ENCODE data around the gene NRXN3.
A peak's percentile ranks its signal among the peaks of the same experiment; 100 is the strongest.

Gene NRXN3

GRCh38 chr14:78947681-78948080 lies 777.5 kb downstream of the NRXN3 start:
- TF ChIP-seq PKNOX1 (IDR thresholded peaks at IDR 0.05) (no peak), NFRKB (IDR thresholded peaks at IDR 0.05) (no peak)
- ChIA-PET POLR2A (no interaction called here), CTCF (interaction anchor here (1.7 kb wide), 1 partner anchor 14 kb away, joined by 5 read pairs; no protein-coding TSS in a partner anchor)
- DNase-seq (ENCODE audit: extremely low spot score), result no peak

- ChIA-PET CTCF (interaction anchor here (1.2 kb wide), 1 partner anchor 48 kb away, joined by 3 read pairs; no protein-coding TSS in a partner anchor), POLR2A (no interaction called here)
- DNase-seq (ENCODE audit: extremely low spot score), result no peak
- TF ChIP-seq PKNOX1 (IDR thresholded peaks at IDR 0.05) (no peak), CTBP1 (IDR thresholded peaks at IDR 0.05; ENCODE audit: borderline replicate concordance) (no peak), ARNT (IDR thresholded peaks at IDR 0.05) (no peak), FOXA1 (IDR thresholded peaks at IDR 0.05) (no peak), L3MBTL2 (conservative IDR thresholded peaks at IDR 0.05) (no peak), ELF4 (IDR thresholded peaks at IDR 0.05) (no peak), TARDBP (IDR thresholded peaks at IDR 0.05) (no peak), FOXM1 (IDR thresholded peaks at IDR 0.05; ENCODE audit: borderline replicate concordance) (no peak), LEF1 (IDR thresholded peaks at IDR 0.05; ENCODE audit: borderline replicate concordance) (no peak), HDGF (IDR thresholded peaks at IDR 0.05; ENCODE audit: borderline replicate concordance) (no peak)
Measured at GRCh38 chr14:78950649-78951048, 780.5 kb downstream of the NRXN3 start.

- POLR2A ChIA-PET, result no interaction called here
- CTCF ChIA-PET, result no interaction called here
- DNase-seq (ENCODE audit: extremely low spot score), result no peak
- TF ChIP-seq SP1 (IDR thresholded peaks at IDR 0.05) (no peak), TARDBP (IDR thresholded peaks at IDR 0.05) (no peak)
Measured at GRCh38 chr14:78951602-78952001, 781.4 kb downstream of the NRXN3 start.

- TF ChIP-seq NFRKB (IDR thresholded peaks at IDR 0.05) (no peak), BHLHE40 (IDR thresholded peaks at IDR 0.05; ENCODE audit: borderline replicate concordance) (no peak), SUZ12 (IDR thresholded peaks at IDR 0.05) (no peak), ARNT (IDR thresholded peaks at IDR 0.05) (no peak), SP1 (IDR thresholded peaks at IDR 0.05) (no peak)
- ChIA-PET CTCF (interaction anchor here (0.6 to 1.7 kb wide), 6 partner anchors 10 to 671 kb away, joined by 3 to 5 read pairs (median 4); no protein-coding TSS in a partner anchor), POLR2A (no interaction called here)
- DNase-seq (ENCODE audit: extremely low spot score), result peak; percentile 63
Measured at GRCh38 chr14:78959674-78960264, 789.6 kb downstream of the NRXN3 start.

- TF ChIP-seq SP1 (IDR thresholded peaks at IDR 0.05) (no peak), CTBP1 (IDR thresholded peaks at IDR 0.05; ENCODE audit: borderline replicate concordance) (no peak)
- POLR2A ChIA-PET, result no interaction called here
- CTCF ChIA-PET, result no interaction called here
- DNase-seq (ENCODE audit: extremely low spot score), result no peak
Measured at GRCh38 chr14:78967111-78967809, 797.1 kb downstream of the NRXN3 start.

- no peak for DNase-seq (ENCODE audit: extremely low spot score)
- TF ChIP-seq L3MBTL2 (conservative IDR thresholded peaks at IDR 0.05), result no peak
- no peak for TF ChIP-seq SP1 (IDR thresholded peaks at IDR 0.05)
- TF ChIP-seq TARDBP (IDR thresholded peaks at IDR 0.05), result no peak
- no peak for TF ChIP-seq FOXA1 (IDR thresholded peaks at IDR 0.05)
- no peak for TF ChIP-seq CTBP1 (IDR thresholded peaks at IDR 0.05; ENCODE audit: borderline replicate concordance)
- no peak for TF ChIP-seq FOXK2 (IDR thresholded peaks at IDR 0.05)
- no peak for TF ChIP-seq NFRKB (IDR thresholded peaks at IDR 0.05)
- TF ChIP-seq ZNF384 (IDR thresholded peaks at IDR 0.05), result no peak
- no peak for TF ChIP-seq ARNT (IDR thresholded peaks at IDR 0.05)
- no peak for TF ChIP-seq LEF1 (IDR thresholded peaks at IDR 0.05; ENCODE audit: borderline replicate concordance)
- TF ChIP-seq ELF4 (IDR thresholded peaks at IDR 0.05), result no peak
- no peak for TF ChIP-seq FOXM1 (IDR thresholded peaks at IDR 0.05; ENCODE audit: borderline replicate concordance)
- TF ChIP-seq PKNOX1 (IDR thresholded peaks at IDR 0.05), result no peak
- TF ChIP-seq BHLHE40 (IDR thresholded peaks at IDR 0.05; ENCODE audit: borderline replicate concordance), result no peak
- no peak for TF ChIP-seq HDGF (IDR thresholded peaks at IDR 0.05; ENCODE audit: borderline replicate concordance)
- no peak for TF ChIP-seq SUZ12 (IDR thresholded peaks at IDR 0.05)
- POLR2A ChIA-PET, result no interaction called here
- CTCF ChIA-PET, result interaction anchor here (0.6 kb wide), 1 partner anchor 19 kb away, joined by 3 read pairs; no protein-coding TSS in a partner anchor
Measured at GRCh38 chr14:78968265-78968664, 798.1 kb downstream of the NRXN3 start.

- DNase-seq (ENCODE audit: extremely low spot score), result no peak
- CTCF ChIA-PET, result no interaction called here
- no peak for TF ChIP-seq BHLHE40 (IDR thresholded peaks at IDR 0.05; ENCODE audit: borderline replicate concordance)
- no peak for TF ChIP-seq ARNT (IDR thresholded peaks at IDR 0.05)
- TF ChIP-seq TARDBP (IDR thresholded peaks at IDR 0.05), result no peak
- no peak for TF ChIP-seq FOXM1 (IDR thresholded peaks at IDR 0.05; ENCODE audit: borderline replicate concordance)
- no peak for TF ChIP-seq SP1 (IDR thresholded peaks at IDR 0.05)
- TF ChIP-seq SUZ12 (IDR thresholded peaks at IDR 0.05), result no peak
- POLR2A ChIA-PET, result no interaction called here
Measured at GRCh38 chr14:78970677-78971076, 800.5 kb downstream of the NRXN3 start.

All from HEK293T (cell line).